T-helper 1 cell treated with Interleukin-12 subunit alpha and Interleukin-12 subunit beta and Interleukin-4 antibody, amounts not matched to agents 30 ng/mL and 1 ng/mL, for 36 hours (primary cell): Measurements from ENCODE around the gene SEPTIN6. TPM values are rescaled to one million over a fixed set of nuclear protein-coding genes. Genes with fewer than 3 reads are reported as not detected.

ENCODE experiments used
- intact Hi-C: fragments of 100-400 bp; cut with micrococcal nuclease; formaldehyde crosslinking; loops from one replicate; pipeline ENCODE4 v1.15.1; 2024
- total RNA-seq: library from RNA; stranded (reverse); gene quantifications from 2 replicates; pipeline ENCODE4 v1.2.3, GENCODE V29; 2022

The SEPTIN6 gene
- total RNA-seq, 1 donor from 2014 or later: 278 TPM

GRCh38 chrX:119659522-119659921 lies 33.4 kb downstream of the SEPTIN6 start:
- intact Hi-C loops: no loop called here

- intact Hi-C loops: no loop called here
These were observed 37.8 kb downstream of the SEPTIN6 start for GRCh38 chrX:119655125-119655524.

- intact Hi-C loops: no loop called here
These were observed 38.8 kb downstream of the SEPTIN6 start for GRCh38 chrX:119654112-119654531.

GRCh38 chrX:119648421-119648775 lies 44.6 kb downstream of the SEPTIN6 start:
- intact Hi-C loops: loop anchor here (1.0 to 2.0 kb wide), 5 partner anchors 30 to 105 kb away; partner anchors contain the start of genes NKRF and SEPTIN6

- intact Hi-C loops: loop anchor here (1.0 to 2.0 kb wide), 5 partner anchors 31 to 106 kb away; partner anchors contain the start of genes NKRF and SEPTIN6
These were observed 45.2 kb downstream of the SEPTIN6 start for GRCh38 chrX:119647552-119648420.

GRCh38 chrX:119647089-119647488 lies 45.9 kb downstream of the SEPTIN6 start:
- intact Hi-C loops: no loop called here

- intact Hi-C loops: no loop called here
These were observed 46.5 kb downstream of the SEPTIN6 start for GRCh38 chrX:119646515-119646914.

- intact Hi-C loops: no loop called here
These were observed 49.3 kb downstream of the SEPTIN6 start for GRCh38 chrX:119643696-119644095.

Other genes starting within 250 kb of the SEPTIN6 start
- gene SLC25A5, start 224.7 kb downstream of the SEPTIN6 start, total RNA-seq: 332 and 335 TPM in 2 replicates
- 18.9 and 21.1 TPM in 2 replicates for gene STEEP1, start 127.8 kb downstream of the SEPTIN6 start, total RNA-seq
- gene UBE2A, start 118.6 kb downstream of the SEPTIN6 start, total RNA-seq: 63.3 and 65.7 TPM in 2 replicates
- gene NKRF, start 86.7 kb downstream of the SEPTIN6 start, total RNA-seq: 15.1 and 15.5 TPM in 2 replicates
- 1.9 and 2.2 TPM in 2 replicates for gene SOWAHD, start 65.4 kb upstream of the SEPTIN6 start, total RNA-seq
- gene RPL39, start 98.5 kb upstream of the SEPTIN6 start, total RNA-seq: 1,745 and 1,793 TPM in 2 replicates
- gene UPF3B, start 159.8 kb upstream of the SEPTIN6 start, total RNA-seq: 11.0 and 12.5 TPM in 2 replicates
- gene RNF113A, start 178.6 kb upstream of the SEPTIN6 start, total RNA-seq: 29.1 and 30.7 TPM in 2 replicates
- gene NDUFA1, start 178.7 kb upstream of the SEPTIN6 start, total RNA-seq: 91.4 and 96.2 TPM in 2 replicates
- gene AKAP14, start 202.7 kb upstream of the SEPTIN6 start, total RNA-seq: not detected in 2 replicates